ENCODE results near the gene ABCA10. TPM values are rescaled to one million over a fixed set of nuclear protein-coding genes. Genes with fewer than 3 reads are reported as not detected.

The ABCA10 gene
- total and polyA plus RNA-seq, 2 experiments from 2014 or later = 0.11 to 0.23 TPM

DNA sequence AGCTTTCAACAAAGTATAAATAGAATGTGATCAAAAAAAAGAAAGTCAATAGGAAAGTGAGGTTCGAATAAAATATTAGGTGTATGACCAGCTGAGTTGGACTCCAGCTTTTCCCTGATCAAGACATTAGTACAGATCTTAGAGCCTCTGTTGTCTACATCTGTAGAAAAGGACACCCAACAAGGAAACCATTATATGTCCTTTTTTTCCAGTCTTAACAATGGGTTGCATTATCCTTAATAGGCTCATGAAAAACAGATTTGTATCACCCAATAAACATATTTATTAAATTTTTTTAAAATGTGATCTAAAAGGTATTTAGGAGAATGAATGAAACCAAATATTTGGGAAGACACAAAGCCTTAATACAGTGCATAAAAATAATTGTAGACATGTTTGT is 105.0 kb downstream of the ABCA10 start:
- DNase-seq = no peak
- Histone ChIP-seq H3K27me3 (replicated peaks; ENCODE audit: insufficient read depth) (no peaks in the 10 kb centered on the region), H4K20me1 (ENCODE audit: insufficient read depth) (no peaks in the 10 kb centered on the region), H3K27ac (no peak overlapping the region), H2AFZ (no peak overlapping the region), H3K4me3 (no peak overlapping the region), H3K36me3 (ENCODE audit: low read depth) (no peaks in the 10 kb centered on the region), H3K9me3 (ENCODE audit: low read depth) (no peaks in the 10 kb centered on the region), H3F3A (ENCODE audit: insufficient read depth) (no peaks in the 10 kb centered on the region), H3K4me2 (ENCODE audit: unreplicated experiment) (no peak overlapping the region), H3K4me1 (ENCODE audit: insufficient read depth) (no peaks in the 10 kb centered on the region), H3K79me2 (ENCODE audit: insufficient read depth) (no peaks in the 10 kb centered on the region), H3K9ac (no peak overlapping the region), H3K9me2 (ENCODE audit: insufficient read depth) (no peaks in the 10 kb centered on the region)
- TF ChIP-seq EZH2 (IDR thresholded peaks at IDR 0.05; ENCODE audit: insufficient read depth, poor library complexity, severe bottlenecking) (no peak), EZH2phosphoT487 (IDR thresholded peaks at IDR 0.05; ENCODE audit: insufficient read depth, low read depth) (no peak)
- in situ Hi-C loops (cut with MboI) = no loop called here
- 73 to 89% methylated on average over 1 of the region's 1 CpG for WGBS, 2 experiments (ENCODE audit: low coverage in 1 of 2, low lambda C conversion rate in 2 of 2, missing lambda C conversion rate in 2 of 2)

DNA sequence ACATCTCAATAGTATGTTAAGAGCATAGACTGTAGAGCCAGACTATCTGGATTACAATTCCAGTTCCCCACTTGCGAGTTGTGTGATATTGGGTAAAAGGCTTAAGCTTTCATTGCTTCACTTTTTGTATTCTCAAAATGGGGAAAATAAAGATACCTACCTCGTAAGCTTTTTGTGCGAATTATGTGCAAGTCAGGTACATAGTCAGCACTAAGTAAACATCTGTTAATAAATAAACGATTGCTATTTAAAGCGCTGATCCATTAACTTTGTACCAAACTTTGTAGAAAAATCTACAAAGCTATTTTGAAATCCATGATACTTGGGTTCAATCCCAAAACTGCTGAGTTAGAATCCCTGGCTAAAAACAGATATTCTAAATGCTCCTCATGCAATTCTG is 106.6 kb downstream of the ABCA10 start:
- Histone ChIP-seq H3K27ac (no peak overlapping the region), H3K4me2 (ENCODE audit: unreplicated experiment) (no peak overlapping the region), H3K79me2 (ENCODE audit: insufficient read depth) (no peaks in the 10 kb centered on the region), H2AFZ (no peak overlapping the region), H3K4me3 (no peak overlapping the region), H3K9me3 (ENCODE audit: low read depth) (no peaks in the 10 kb centered on the region), H3K36me3 (ENCODE audit: low read depth) (no peaks in the 10 kb centered on the region), H3K9ac (no peak overlapping the region), H3F3A (ENCODE audit: insufficient read depth) (no peaks in the 10 kb centered on the region), H4K20me1 (ENCODE audit: insufficient read depth) (no peaks in the 10 kb centered on the region), H3K27me3 (replicated peaks; ENCODE audit: insufficient read depth) (no peaks in the 10 kb centered on the region), H3K9me2 (ENCODE audit: insufficient read depth) (no peaks in the 10 kb centered on the region), H3K4me1 (ENCODE audit: insufficient read depth) (no peaks in the 10 kb centered on the region)
- 87 to 92% methylated on average over 5 of the region's 5 CpGs for WGBS, 2 experiments (ENCODE audit: low coverage in 1 of 2, low lambda C conversion rate in 2 of 2, missing lambda C conversion rate in 2 of 2)
- in situ Hi-C loops (cut with MboI) = no loop called here
- DNase-seq = no peak
- TF ChIP-seq EZH2 (IDR thresholded peaks at IDR 0.05; ENCODE audit: insufficient read depth, poor library complexity, severe bottlenecking) = no peak
- TF ChIP-seq EZH2phosphoT487 (IDR thresholded peaks at IDR 0.05; ENCODE audit: insufficient read depth, low read depth) = no peak

GRCh38 chr17:69117855-69118784 is 110.5 kb downstream of the ABCA10 start:
- Histone ChIP-seq H3K4me3 (no peak overlapping the region), H3K9ac (no peak overlapping the region), H3K36me3 (ENCODE audit: low read depth) (no peaks in the 10 kb centered on the region), H3K27me3 (replicated peaks; ENCODE audit: insufficient read depth) (no peaks in the 10 kb centered on the region), H3K27ac (no peak overlapping the region), H3K4me1 (ENCODE audit: insufficient read depth) (no peaks in the 10 kb centered on the region), H3F3A (ENCODE audit: insufficient read depth) (no peaks in the 10 kb centered on the region), H3K9me2 (ENCODE audit: insufficient read depth) (no peaks in the 10 kb centered on the region), H3K9me3 (ENCODE audit: low read depth) (no peaks in the 10 kb centered on the region), H4K20me1 (ENCODE audit: insufficient read depth) (no peaks in the 10 kb centered on the region), H3K4me2 (ENCODE audit: unreplicated experiment) (peak overlapping the region; percentile 5), H3K79me2 (ENCODE audit: insufficient read depth) (no peaks in the 10 kb centered on the region), H2AFZ (peak overlapping the region; percentile 4; the same call in 1 of the 2 replicates)
- DNase-seq = no peak
- TF ChIP-seq EZH2 (IDR thresholded peaks at IDR 0.05; ENCODE audit: insufficient read depth, poor library complexity, severe bottlenecking) = no peak
- TF ChIP-seq EZH2phosphoT487 (IDR thresholded peaks at IDR 0.05; ENCODE audit: insufficient read depth, low read depth) = no peak
- 24 to 33% methylated on average over 2 of the region's 2 CpGs for WGBS, 2 experiments (ENCODE audit: low coverage in 1 of 2, low lambda C conversion rate in 2 of 2, missing lambda C conversion rate in 2 of 2)
- in situ Hi-C loops (cut with MboI) = no loop called here

DNA sequence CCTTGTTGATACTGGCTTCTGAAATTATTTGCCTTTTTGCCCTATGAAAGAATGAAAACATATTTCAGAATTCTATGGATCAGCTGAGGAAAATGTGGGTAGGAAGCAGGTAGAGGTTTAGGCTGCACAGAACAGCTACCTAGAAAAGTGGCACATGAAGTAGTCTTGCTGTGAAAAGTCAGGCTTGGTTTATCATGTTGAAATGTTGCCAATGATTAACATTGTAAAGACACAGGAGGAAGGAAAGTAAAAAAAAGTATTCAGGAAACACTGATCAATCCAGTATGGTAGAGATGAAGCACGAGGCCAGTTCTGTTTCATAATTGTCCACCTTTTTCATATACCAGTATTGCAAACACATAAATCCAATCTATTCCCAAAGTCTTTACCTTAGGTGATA is 116.8 kb downstream of the ABCA10 start:
- DNase-seq = no peak
- Histone ChIP-seq H3F3A (ENCODE audit: insufficient read depth) (no peaks in the 10 kb centered on the region), H3K36me3 (ENCODE audit: low read depth) (no peaks in the 10 kb centered on the region), H3K9ac (no peak overlapping the region), H3K4me2 (ENCODE audit: unreplicated experiment) (no peak overlapping the region), H3K4me1 (ENCODE audit: insufficient read depth) (no peaks in the 10 kb centered on the region), H2AFZ (no peak overlapping the region), H4K20me1 (ENCODE audit: insufficient read depth) (no peaks in the 10 kb centered on the region), H3K27me3 (replicated peaks; ENCODE audit: insufficient read depth) (no peaks in the 10 kb centered on the region), H3K4me3 (no peak overlapping the region), H3K79me2 (ENCODE audit: insufficient read depth) (no peaks in the 10 kb centered on the region), H3K9me2 (ENCODE audit: insufficient read depth) (no peaks in the 10 kb centered on the region), H3K27ac (no peak overlapping the region), H3K9me3 (ENCODE audit: low read depth) (no peaks in the 10 kb centered on the region)
- 54 to 62% methylated on average over 1 of the region's 1 CpG for WGBS, 2 experiments (ENCODE audit: low coverage in 1 of 2, low lambda C conversion rate in 2 of 2, missing lambda C conversion rate in 2 of 2)
- in situ Hi-C loops (cut with MboI) = no loop called here
- no peak for TF ChIP-seq EZH2phosphoT487 (IDR thresholded peaks at IDR 0.05; ENCODE audit: insufficient read depth, low read depth)

All from GM23248 (cell line).